Suppressor macrophage (primary cell): Measurements from ENCODE around the gene SAP30.
A peak's percentile ranks its signal among the peaks of the same experiment; 100 is the strongest.

Experiments
- DNase-seq, 4 experiments: peaks; one replicate each; pipeline ENCODE4 v3.0.0-alpha.2; 2020 to 2022
- total RNA-seq, 17 experiments: gene quantifications; one replicate each; lab custom pipeline; 2026; ENCODE audit warnings: mixed read lengths in 6 of 17, inconsistent platforms in 3 of 17; lab: John Stamatoyannopoulos, UW

Gene SAP30
- 2.2 to 16.4 (median 10.4) reads per million in 17 experiments for total RNA-seq

GRCh38 chr4:173370477-173371291 lies at the start of gene SAP30:
Gene SAP30, plus strand, starts transcription at chr4:173370954. Its CDS starts 229 bp downstream, at chr4:173371183.
- DNase-seq, result peak; percentile 98 to 99 (median 99)

GRCh38 chr4:173325007-173325736 lies 45.6 kb upstream of the SAP30 start:
- DNase-seq, result no peak

- DNase-seq, result no peak
These were observed 42.4 kb upstream of the SAP30 start for GRCh38 chr4:173328236-173328901.

- DNase-seq, result no peak
These were observed 40.2 kb upstream of the SAP30 start for GRCh38 chr4:173330590-173330989.

- peak in 3 of 4 experiments; percentile 11 to 36 (median 23) for DNase-seq
These were observed 38.7 kb upstream of the SAP30 start for GRCh38 chr4:173332021-173332487.

GRCh38 chr4:173332963-173333657 lies 37.6 kb upstream of the SAP30 start:
- peak in 2 of 4 experiments; percentile 21 to 22 for DNase-seq

GRCh38 chr4:173333658-173334084 lies 37.1 kb upstream of the SAP30 start:
- DNase-seq, result peak; percentile 57 to 77 (median 71)

- DNase-seq, result peak; percentile 99 to 100 (median 100)
These were observed 36.5 kb upstream of the SAP30 start, which contains the start of gene HMGB2 for GRCh38 chr4:173334085-173334890. Gene HMGB2, minus strand, starts transcription at chr4:173334358. Its CDS starts 709 bp downstream, at chr4:173333649.

- DNase-seq, result peak; percentile 68 to 82 (median 76)
These were observed 35.6 kb upstream of the SAP30 start for GRCh38 chr4:173334891-173335752.

- no peak for DNase-seq
These were observed 33.3 kb upstream of the SAP30 start for GRCh38 chr4:173337463-173337862.

- no peak for DNase-seq
These were observed 26.8 kb upstream of the SAP30 start for GRCh38 chr4:173343832-173344397.

- DNase-seq, result no peak
These were observed 25.1 kb upstream of the SAP30 start for GRCh38 chr4:173345648-173346047.

GRCh38 chr4:173346074-173346473 lies 24.7 kb upstream of the SAP30 start:
- DNase-seq, result no peak

- DNase-seq, result no peak
These were observed 23.3 kb upstream of the SAP30 start for GRCh38 chr4:173347467-173347866.

- no peak for DNase-seq
These were observed 12.8 kb upstream of the SAP30 start for GRCh38 chr4:173357939-173358338.

GRCh38 chr4:173360587-173361221 lies 10.1 kb upstream of the SAP30 start:
- peak in 3 of 4 experiments; percentile 6 to 35 (median 20) for DNase-seq

- DNase-seq, result no peak
These were observed 8.1 kb upstream of the SAP30 start for GRCh38 chr4:173362666-173363065.

GRCh38 chr4:173365359-173365996 lies 5.3 kb upstream of the SAP30 start:
- no peak for DNase-seq

- no peak for DNase-seq
These were observed 3.5 kb upstream of the SAP30 start for GRCh38 chr4:173367285-173367684.
